Measurements from ENCODE around the gene PACRG. TPM values are rescaled to one million over a fixed set of nuclear protein-coding genes. Genes with fewer than 3 reads are reported as not detected.

PACRG gene
- total RNA-seq, 5 donors from 2014 or later (not counting 1 experiment from before 2014, with no cell fraction given): 0.20 to 3.0 (median 1.2) TPM; not detected in 1

- H3K4me3 Mint-ChIP-seq: no peak overlapping the region
- H3K27me3 Mint-ChIP-seq: peaks cover 0 to 3% of the 10 kb centered on the region in 2 donors
- no peak overlapping the region for H3K27ac Mint-ChIP-seq
- no peaks in the 10 kb centered on the region for H3K36me3 Mint-ChIP-seq
- H3K36me3 ChIP-seq (ENCODE audit: control insufficient read depth in 2 of 2, extremely low read depth in 1 of 2, insufficient read depth in 1 of 2, low read length in 1 of 2): no peaks in the 10 kb centered on the region
- POLR2A ChIA-PET: no interaction called here
- H3K4me1 Mint-ChIP-seq: no peaks in the 10 kb centered on the region
- H3K4me1 ChIP-seq (ENCODE audit: control insufficient read depth in 1 of 2, extremely low read depth in 1 of 2, insufficient read depth in 2 of 2, low read length in 2 of 2): no peaks in the 10 kb centered on the region
- no peak for DNase-seq
- H3K27ac ChIP-seq (ENCODE audit: low read length): no peak overlapping the region
- no peak overlapping the region for H3K4me3 ChIP-seq (ENCODE audit: control insufficient read depth in 1 of 2, extremely low read depth in 1 of 2, low read length in 1 of 2)
- ATAC-seq (replicated peaks in 1 of 4): no peak
- H3K9me3 Mint-ChIP-seq: peaks cover 8 to 17% (median 15%) of the 10 kb centered on the region in 3 donors
- H3K9me3 ChIP-seq: no peaks in the 10 kb centered on the region
- no peaks in the 10 kb centered on the region for H3K27me3 ChIP-seq (replicated peaks in 1 of 2; ENCODE audit: control insufficient read depth in 2 of 2, extremely low read depth in 1 of 2, insufficient read depth in 2 of 2, low read length in 1 of 2)
- WGBS (ENCODE audit: insufficient coverage): no CpG with 5 or more reads among the region's 5 CpGs
- CTCF ChIA-PET: no interaction called here
These were observed 280.9 kb downstream of the PACRG start for GRCh38 chr6:163008626-163009025.

GRCh38 chr6:163010145-163010544 is 282.4 kb downstream of the PACRG start:
- ATAC-seq (replicated peaks in 1 of 4) (no peak), DNase-seq (no peak)
- H3K9me3 ChIP-seq: no peaks in the 10 kb centered on the region
- no peak overlapping the region for H3K27ac ChIP-seq (ENCODE audit: low read length)
- ChIA-PET POLR2A (no interaction called here), CTCF (no interaction called here)
- H3K4me1 Mint-ChIP-seq: no peaks in the 10 kb centered on the region
- no peaks in the 10 kb centered on the region for H3K27me3 ChIP-seq (replicated peaks in 1 of 2; ENCODE audit: control insufficient read depth in 2 of 2, extremely low read depth in 1 of 2, insufficient read depth in 2 of 2, low read length in 1 of 2)
- H3K36me3 Mint-ChIP-seq: no peaks in the 10 kb centered on the region
- H3K36me3 ChIP-seq (ENCODE audit: control insufficient read depth in 2 of 2, extremely low read depth in 1 of 2, insufficient read depth in 1 of 2, low read length in 1 of 2): no peaks in the 10 kb centered on the region
- H3K4me3 ChIP-seq (ENCODE audit: control insufficient read depth in 1 of 2, extremely low read depth in 1 of 2, low read length in 1 of 2): no peak overlapping the region
- no peaks in the 10 kb centered on the region for H3K4me1 ChIP-seq (ENCODE audit: control insufficient read depth in 1 of 2, extremely low read depth in 1 of 2, insufficient read depth in 2 of 2, low read length in 2 of 2)
- H3K27me3 Mint-ChIP-seq: peaks cover 0 to 3% of the 10 kb centered on the region in 2 donors
- peaks cover 8 to 18% (median 12%) of the 10 kb centered on the region in 3 donors for H3K9me3 Mint-ChIP-seq
- no peak overlapping the region for H3K27ac Mint-ChIP-seq
- H3K4me3 Mint-ChIP-seq: no peak overlapping the region
- no CpG with 5 or more reads among the region's 5 CpGs for WGBS (ENCODE audit: insufficient coverage)

GRCh38 chr6:163014736-163015135 is 287.0 kb downstream of the PACRG start:
- H3K36me3 ChIP-seq (ENCODE audit: control insufficient read depth in 2 of 2, extremely low read depth in 1 of 2, insufficient read depth in 1 of 2, low read length in 1 of 2): no peaks in the 10 kb centered on the region
- CTCF ChIA-PET: no interaction called here
- WGBS (ENCODE audit: insufficient coverage): no CpG with 5 or more reads among the region's 1 CpG
- no peak overlapping the region for H3K27ac Mint-ChIP-seq
- no peaks in the 10 kb centered on the region for H3K4me1 Mint-ChIP-seq
- no peaks in the 10 kb centered on the region for H3K27me3 Mint-ChIP-seq
- POLR2A ChIA-PET: no interaction called here
- ATAC-seq (replicated peaks in 1 of 4) (no peak), DNase-seq (no peak)
- peaks cover 9 to 23% (median 10%) of the 10 kb centered on the region in 3 donors for H3K9me3 Mint-ChIP-seq
- H3K9me3 ChIP-seq: no peaks in the 10 kb centered on the region
- H3K36me3 Mint-ChIP-seq: no peaks in the 10 kb centered on the region
- H3K4me3 ChIP-seq (ENCODE audit: control insufficient read depth in 1 of 2, extremely low read depth in 1 of 2, low read length in 1 of 2): no peak overlapping the region
- H3K4me3 Mint-ChIP-seq: no peak overlapping the region
- no peaks in the 10 kb centered on the region for H3K4me1 ChIP-seq (ENCODE audit: control insufficient read depth in 1 of 2, extremely low read depth in 1 of 2, insufficient read depth in 2 of 2, low read length in 2 of 2)
- no peak overlapping the region for H3K27ac ChIP-seq (ENCODE audit: low read length)
- H3K27me3 ChIP-seq (replicated peaks in 1 of 2; ENCODE audit: control insufficient read depth in 2 of 2, extremely low read depth in 1 of 2, insufficient read depth in 2 of 2, low read length in 1 of 2): no peaks in the 10 kb centered on the region

GRCh38 chr6:163017801-163018200 is 290.0 kb downstream of the PACRG start:
- H3K27me3 Mint-ChIP-seq: peaks cover 5 to 9% of the 10 kb centered on the region in 2 donors
- WGBS (ENCODE audit: insufficient coverage): 100% methylated on average over 1 of the region's 1 CpG
- DNase-seq: no peak
- peaks cover 6 to 24% (median 17%) of the 10 kb centered on the region in 3 donors for H3K9me3 Mint-ChIP-seq
- ChIA-PET CTCF (no interaction called here), POLR2A (no interaction called here)
- Histone ChIP-seq H3K4me1 (ENCODE audit: control insufficient read depth in 1 of 2, extremely low read depth in 1 of 2, insufficient read depth in 2 of 2, low read length in 2 of 2) (no peaks in the 10 kb centered on the region), H3K36me3 (ENCODE audit: control insufficient read depth in 2 of 2, extremely low read depth in 1 of 2, insufficient read depth in 1 of 2, low read length in 1 of 2) (no peaks in the 10 kb centered on the region), H3K4me3 (ENCODE audit: control insufficient read depth in 1 of 2, extremely low read depth in 1 of 2, low read length in 1 of 2) (no peak overlapping the region), H3K27ac (ENCODE audit: low read length) (no peak overlapping the region), H3K9me3 (no peaks in the 10 kb centered on the region), H3K27me3 (replicated peaks in 1 of 2; ENCODE audit: control insufficient read depth in 2 of 2, extremely low read depth in 1 of 2, insufficient read depth in 2 of 2, low read length in 1 of 2) (peaks cover 0 to 2% of the 10 kb centered on the region in 2 experiments)
- no peaks in the 10 kb centered on the region for H3K4me1 Mint-ChIP-seq
- no peak for ATAC-seq (replicated peaks in 1 of 4)
- no peak overlapping the region for H3K27ac Mint-ChIP-seq
- no peaks in the 10 kb centered on the region for H3K36me3 Mint-ChIP-seq
- no peak overlapping the region for H3K4me3 Mint-ChIP-seq

- peaks cover 17 to 28% (median 25%) of the 10 kb centered on the region in 3 donors for H3K9me3 Mint-ChIP-seq
- CTCF ChIA-PET: no interaction called here
These were observed 292.2 kb downstream of the PACRG start for GRCh38 chr6:163019926-163020325.

GRCh38 chr6:163021054-163021453 is 293.3 kb downstream of the PACRG start:
- Mint-ChIP-seq H3K36me3 (no peaks in the 10 kb centered on the region), H3K27ac (no peak overlapping the region), H3K4me1 (no peaks in the 10 kb centered on the region), H3K9me3 (peaks cover 19 to 33% (median 22%) of the 10 kb centered on the region in 3 donors), H3K27me3 (peaks cover 5 to 9% of the 10 kb centered on the region in 2 donors), H3K4me3 (no peak overlapping the region)
- Histone ChIP-seq H3K27me3 (replicated peaks in 1 of 2; ENCODE audit: control insufficient read depth in 2 of 2, extremely low read depth in 1 of 2, insufficient read depth in 2 of 2, low read length in 1 of 2) (peaks cover 0 to 2% of the 10 kb centered on the region in 2 experiments), H3K4me1 (ENCODE audit: control insufficient read depth in 1 of 2, extremely low read depth in 1 of 2, insufficient read depth in 2 of 2, low read length in 2 of 2) (no peaks in the 10 kb centered on the region), H3K9me3 (no peaks in the 10 kb centered on the region), H3K36me3 (ENCODE audit: control insufficient read depth in 2 of 2, extremely low read depth in 1 of 2, insufficient read depth in 1 of 2, low read length in 1 of 2) (no peaks in the 10 kb centered on the region), H3K27ac (ENCODE audit: low read length) (no peak overlapping the region), H3K4me3 (ENCODE audit: control insufficient read depth in 1 of 2, extremely low read depth in 1 of 2, low read length in 1 of 2) (no peak overlapping the region)
- ChIA-PET CTCF (interaction anchor here in 1 of 2 donors (0.7 kb wide), 1 partner anchor 23 kb away, joined by 3 read pairs; no protein-coding TSS in a partner anchor), POLR2A (no interaction called here)
- 54% methylated on average over 4 of the region's 5 CpGs for WGBS (ENCODE audit: insufficient coverage)
- DNase-seq (no peak), ATAC-seq (replicated peaks in 1 of 4) (no peak)

More at GRCh38 chr6:163019926-163020325, 292.2 kb downstream of the PACRG start:
- no peak for DNase-seq
- H3K36me3 ChIP-seq (ENCODE audit: control insufficient read depth in 2 of 2, extremely low read depth in 1 of 2, insufficient read depth in 1 of 2, low read length in 1 of 2): no peaks in the 10 kb centered on the region
- no peak overlapping the region for H3K27ac ChIP-seq (ENCODE audit: low read length)
- WGBS (ENCODE audit: insufficient coverage): no CpG with 5 or more reads among the region's 3 CpGs
- no peak overlapping the region for H3K4me3 ChIP-seq (ENCODE audit: control insufficient read depth in 1 of 2, extremely low read depth in 1 of 2, low read length in 1 of 2)
- no peaks in the 10 kb centered on the region for H3K4me1 ChIP-seq (ENCODE audit: control insufficient read depth in 1 of 2, extremely low read depth in 1 of 2, insufficient read depth in 2 of 2, low read length in 2 of 2)
- Mint-ChIP-seq H3K4me1 (no peaks in the 10 kb centered on the region), H3K4me3 (no peak overlapping the region), H3K27me3 (peaks cover 5 to 9% of the 10 kb centered on the region in 2 donors), H3K36me3 (no peaks in the 10 kb centered on the region), H3K27ac (no peak overlapping the region)
- H3K9me3 ChIP-seq: no peaks in the 10 kb centered on the region
- no peak for ATAC-seq (replicated peaks in 1 of 4)
- peaks cover 0 to 2% of the 10 kb centered on the region in 2 experiments for H3K27me3 ChIP-seq (replicated peaks in 1 of 2; ENCODE audit: control insufficient read depth in 2 of 2, extremely low read depth in 1 of 2, insufficient read depth in 2 of 2, low read length in 1 of 2)
- POLR2A ChIA-PET: interaction anchor here in 1 of 2 donors (0.6 kb wide), 1 partner anchor 880 kb away, joined by 4 read pairs; no protein-coding TSS in a partner anchor

- no peak for ATAC-seq (replicated peaks in 1 of 4)
- WGBS (ENCODE audit: insufficient coverage): no CpG with 5 or more reads among the region's 1 CpG
- Histone ChIP-seq H3K27me3 (replicated peaks in 1 of 2; ENCODE audit: control insufficient read depth in 2 of 2, extremely low read depth in 1 of 2, insufficient read depth in 2 of 2, low read length in 1 of 2) (peaks cover 0 to 2% of the 10 kb centered on the region in 2 experiments), H3K4me1 (ENCODE audit: control insufficient read depth in 1 of 2, extremely low read depth in 1 of 2, insufficient read depth in 2 of 2, low read length in 2 of 2) (no peaks in the 10 kb centered on the region), H3K36me3 (ENCODE audit: control insufficient read depth in 2 of 2, extremely low read depth in 1 of 2, insufficient read depth in 1 of 2, low read length in 1 of 2) (no peaks in the 10 kb centered on the region), H3K27ac (ENCODE audit: low read length) (no peak overlapping the region), H3K9me3 (no peaks in the 10 kb centered on the region), H3K4me3 (ENCODE audit: control insufficient read depth in 1 of 2, extremely low read depth in 1 of 2, low read length in 1 of 2) (no peak overlapping the region)
- POLR2A ChIA-PET: no interaction called here
- no peak overlapping the region for H3K27ac Mint-ChIP-seq
- H3K9me3 Mint-ChIP-seq: peaks cover 15 to 30% (median 26%) of the 10 kb centered on the region in 3 donors
- CTCF ChIA-PET: no interaction called here
- no peaks in the 10 kb centered on the region for H3K36me3 Mint-ChIP-seq
- no peak overlapping the region for H3K4me3 Mint-ChIP-seq
- no peaks in the 10 kb centered on the region for H3K4me1 Mint-ChIP-seq
- no peak for DNase-seq
- peaks cover 5 to 9% of the 10 kb centered on the region in 2 donors for H3K27me3 Mint-ChIP-seq
These were observed 295.9 kb downstream of the PACRG start for GRCh38 chr6:163023700-163024099.
